ENCODE data around the gene UBASH3A.

GRCh38 chr21:42466700-42467099 lies 63.0 kb downstream of the UBASH3A start:
- TF ChIP-seq POLR2A (IDR thresholded peaks at IDR 0.05): no peak
- TF ChIP-seq CTCF (IDR thresholded peaks at IDR 0.05): no peak
- no peak for TF ChIP-seq POLR2AphosphoS5 (IDR thresholded peaks at IDR 0.05; ENCODE audit: insufficient read depth in 1 of 2, low read depth in 1 of 2)
